SK-N-SH (cell line): Measurements from ENCODE around the gene MDM1. TPM values are rescaled to one million over a fixed set of nuclear protein-coding genes. Genes with fewer than 3 reads are reported as not detected.

Experiments
- CTCF ChIA-PET: fragments of 300-600, 350-600 bp; formaldehyde crosslinking; extraction: SDS; loops from one replicate; lab custom pipeline; 2021; lab: Yijun Ruan, JAX
- POLR2A ChIA-PET: fragments of 350-600 bp; sonication (Branson Sonifier 250); formaldehyde crosslinking; extraction: SDS; loops from one replicate; lab custom pipeline; 2020; ENCODE audit warnings: antibody characterized with exemption, inconsistent platforms; lab: Yijun Ruan, JAX
- DNase-seq: peaks from one replicate; pipeline ENCODE4 v3.0.0; 2012
- H2AFZ ChIP-seq: fragments of 200-600 bp; sonication (generic); 2 replicates; pipeline ENCODE4 v1.8.1; 2016; ENCODE audit warnings: antibody characterized with exemption, mild to moderate bottlenecking, low read depth
- H3F3A ChIP-seq: fragments of 200-600 bp; sonication (generic); replicated peaks from 2 replicates; pipeline ENCODE3; 2016; ENCODE audit warnings: antibody characterized with exemption, mild to moderate bottlenecking; ENCODE audit not compliant: insufficient read depth
- H3K27ac ChIP-seq, 2 experiments: fragments of 200-500 bp in 1 of 2; fragments of 200-600 bp in 1 of 2; sonication (Bioruptor generic) in 1 of 2; sonication (generic), shearing (Covaris generic) in 1 of 2; 2 replicates each; pipeline versions ENCODE4 v1.5.1 to v1.6.1; 2014 to 2016; ENCODE audit warnings: low read depth in 2 of 2, inconsistent platforms in 1 of 2, low read length in 1 of 2, mild to moderate bottlenecking in 1 of 2, mixed read lengths in 1 of 2
- H3K27me3 ChIP-seq: fragments of 200-600 bp; sonication (generic), shearing (Covaris generic); 2 replicates; pipeline ENCODE4 v1.6.1; 2016; ENCODE audit warnings: mixed run types; ENCODE audit not compliant: insufficient read depth
- H3K36me3 ChIP-seq, 2 experiments: fragments of 200-500 bp in 1 of 2; fragments of 200-600 bp in 1 of 2; sonication (Bioruptor generic) in 1 of 2; sonication (generic) in 1 of 2; replicated peaks in 1 of 2; 2 replicates each; pipeline versions ENCODE3 to v1.5.1; 2014 to 2016; ENCODE audit warnings: low read length in 1 of 2, mild to moderate bottlenecking in 1 of 2; ENCODE audit not compliant: insufficient read depth in 2 of 2, control insufficient read depth in 1 of 2
- H3K4me1 ChIP-seq, 2 experiments: fragments of 200-500 bp in 1 of 2; fragments of 200-600 bp in 1 of 2; sonication (Bioruptor generic) in 1 of 2; sonication (generic), shearing (Covaris generic) in 1 of 2; 2 replicates each; pipeline versions ENCODE4 v1.5.1 to v1.6.1; 2014 to 2016; ENCODE audit warnings: low read depth in 1 of 2, low read length in 1 of 2, mixed run types in 1 of 2; ENCODE audit not compliant: insufficient read depth in 2 of 2, control insufficient read depth in 1 of 2
- H3K4me2 ChIP-seq: fragments of 200-600 bp; sonication (generic), shearing (Covaris generic); 2 replicates; pipeline ENCODE4 v1.6.1; 2017; ENCODE audit warnings: mixed run types
- H3K4me3 ChIP-seq, 2 experiments: fragments of 200-500 bp in 1 of 2; fragments of 200-600 bp in 1 of 2; sonication (Bioruptor generic) in 1 of 2; sonication (generic), shearing (Covaris generic) in 1 of 2; 2 replicates each; pipeline versions ENCODE4 v1.5.1 to v1.8.1; 2014 to 2016; ENCODE audit warnings: low read depth in 2 of 2, inconsistent platforms in 1 of 2, low read length in 1 of 2, mild to moderate bottlenecking in 1 of 2, mixed read lengths in 1 of 2, moderate library complexity in 1 of 2
- H3K79me2 ChIP-seq: fragments of 200-600 bp; sonication (generic); 2 replicates; pipeline ENCODE4 v1.8.1; 2017; ENCODE audit warnings: mild to moderate bottlenecking; ENCODE audit not compliant: insufficient read depth
- H3K9ac ChIP-seq: fragments of 200-600 bp; sonication (generic); 2 replicates; pipeline ENCODE4 v1.6.1; 2017; ENCODE audit warnings: mixed run types
- H3K9me2 ChIP-seq: fragments of 200-600 bp; sonication (generic); 2 replicates; pipeline ENCODE4 v1.6.1; 2017; ENCODE audit warnings: mixed run types
- H3K9me3 ChIP-seq: fragments of 200-600 bp; sonication (generic); 2 replicates; pipeline ENCODE4 v1.6.1; 2017; ENCODE audit warnings: mixed run types, mild to moderate bottlenecking, moderate library complexity
- H4K20me1 ChIP-seq: fragments of 200-600 bp; sonication (generic); 2 replicates; pipeline ENCODE4 v1.6.1; 2017; ENCODE audit warnings: mild to moderate bottlenecking, mixed run types; ENCODE audit not compliant: insufficient read depth
- CHD2 ChIP-seq: fragments of 150-350 bp; IDR thresholded peaks from 2 replicates; pipeline ENCODE4 v1.6.1; 2018; ENCODE audit warnings: low read length; ENCODE audit not compliant: partially characterized antibody
- ELF1 ChIP-seq: IDR thresholded peaks from 2 replicates; pipeline ENCODE4 v1.4.0; 2012
- EZH2phosphoT487 ChIP-seq: fragments of 200-600 bp; sonication (generic); IDR thresholded peaks from 2 replicates; pipeline ENCODE4 v1.6.1; 2017; ENCODE audit warnings: low read depth, mixed run types, mild to moderate bottlenecking, antibody characterized with exemption, moderate library complexity, borderline replicate concordance
- FOSL2 ChIP-seq: IDR thresholded peaks from 2 replicates; pipeline ENCODE4 v1.4.0; 2012; ENCODE audit warnings: low read depth, mild to moderate bottlenecking, moderate library complexity, borderline replicate concordance
- FOXJ3 ChIP-seq: sonication (generic); formaldehyde crosslinking; IDR thresholded peaks from 2 replicates; pipeline ENCODE4 v1.5.1; 2020; ENCODE audit warnings: mild to moderate bottlenecking, missing genetic modification reagents
- GABPA ChIP-seq: IDR thresholded peaks from 2 replicates; pipeline ENCODE4 v1.4.0; 2012; ENCODE audit warnings: low read depth, mild to moderate bottlenecking
- JUND ChIP-seq: IDR thresholded peaks from 2 replicates; pipeline ENCODE4 v1.4.0; 2012
- MEF2A ChIP-seq: IDR thresholded peaks from 2 replicates; pipeline ENCODE4 v1.4.0; 2012; ENCODE audit warnings: low read depth, borderline replicate concordance
- NFIC ChIP-seq: IDR thresholded peaks from 2 replicates; pipeline ENCODE4 v1.4.0; 2012; ENCODE audit warnings: borderline replicate concordance
- POLR2AphosphoS5 ChIP-seq: IDR thresholded peaks from 2 replicates; pipeline ENCODE4 v1.6.1; 2012; ENCODE audit warnings: low read depth, low read length
- RAD21 ChIP-seq: IDR thresholded peaks from 2 replicates; pipeline ENCODE4 v1.6.1; 2012; ENCODE audit warnings: mild to moderate bottlenecking, low read length
- RCOR1 ChIP-seq: fragments of 150-350 bp; IDR thresholded peaks from 2 replicates; pipeline ENCODE4 v1.6.1; 2017; ENCODE audit warnings: antibody characterized with exemption, low read length
- RFX5 ChIP-seq: IDR thresholded peaks from 2 replicates; pipeline ENCODE4 v1.6.1; 2012; ENCODE audit warnings: mild to moderate bottlenecking, improper control_type of control experiment, low read length
- RXRA ChIP-seq: IDR thresholded peaks from 2 replicates; pipeline ENCODE4 v1.4.0; 2012; ENCODE audit warnings: low read depth, mild to moderate bottlenecking, borderline replicate concordance
- SMC3 ChIP-seq: IDR thresholded peaks from 2 replicates; pipeline ENCODE4 v1.6.1; 2012; ENCODE audit warnings: low read depth, low read length, improper control_type of control experiment
- TAF1 ChIP-seq: IDR thresholded peaks from 2 replicates; pipeline ENCODE4 v1.6.1; 2012; ENCODE audit warnings: low read depth, mild to moderate bottlenecking, low read length, moderate library complexity, borderline replicate concordance
- TEAD4 ChIP-seq: IDR thresholded peaks from 2 replicates; pipeline ENCODE4 v1.4.0; 2012; ENCODE audit warnings: mild to moderate bottlenecking, borderline replicate concordance; ENCODE audit not compliant: insufficient read depth
- YY1 ChIP-seq: IDR thresholded peaks from 2 replicates; pipeline ENCODE4 v1.4.0; 2012; ENCODE audit warnings: low read depth, mild to moderate bottlenecking
- WGBS: methylation state at CpG from one replicate; pipeline ENCODE4 v1.1.6; 2017; ENCODE audit warnings: low lambda C conversion rate; 5-methylcytosine and 5-hydroxymethylcytosine counted together
- polyA plus RNA-seq, 3 experiments: library from polyadenylated mRNA; depleted of rRNA; stranded (reverse); fragments of >200 nt; gene quantifications; 2 replicates each; pipeline ENCODE4 v1.2.3, GENCODE V29; 2012
- TF ChIP-seq, protein P1 (sequence below): IDR thresholded peaks from 2 replicates; pipeline ENCODE4 v1.4.0; 2012; ENCODE audit warnings: low read depth, borderline replicate concordance
- TF ChIP-seq, protein P2 (sequence below): IDR thresholded peaks from 2 replicates; pipeline ENCODE4 v1.6.1; 2012; ENCODE audit warnings: mild to moderate bottlenecking, low read depth, low read length, moderate library complexity
- TF ChIP-seq, protein P3 (sequence below): IDR thresholded peaks from 2 replicates; pipeline ENCODE4 v1.4.0; 2012; ENCODE audit warnings: low read depth
- TF ChIP-seq, protein P4 (sequence below): IDR thresholded peaks from 2 replicates; pipeline ENCODE4 v1.4.0; 2012; ENCODE audit warnings: low read depth, borderline replicate concordance
- TF ChIP-seq, protein P5 (sequence below): fragments of 150-350 bp; IDR thresholded peaks from 2 replicates; pipeline ENCODE4 v1.6.1; 2016; ENCODE audit warnings: mild to moderate bottlenecking, low read depth, low read length
- TF ChIP-seq, protein P6 (sequence below): fragments of 200-600 bp; sonication (generic); IDR thresholded peaks from 2 replicates; pipeline ENCODE4 v1.6.1; 2017; ENCODE audit warnings: antibody characterized with exemption, mild to moderate bottlenecking, moderate library complexity

The MDM1 gene
- polyA plus RNA-seq, 1 of the 3 experiments (the other 2 are of a cell fraction): 7.4 TPM

DNA sequence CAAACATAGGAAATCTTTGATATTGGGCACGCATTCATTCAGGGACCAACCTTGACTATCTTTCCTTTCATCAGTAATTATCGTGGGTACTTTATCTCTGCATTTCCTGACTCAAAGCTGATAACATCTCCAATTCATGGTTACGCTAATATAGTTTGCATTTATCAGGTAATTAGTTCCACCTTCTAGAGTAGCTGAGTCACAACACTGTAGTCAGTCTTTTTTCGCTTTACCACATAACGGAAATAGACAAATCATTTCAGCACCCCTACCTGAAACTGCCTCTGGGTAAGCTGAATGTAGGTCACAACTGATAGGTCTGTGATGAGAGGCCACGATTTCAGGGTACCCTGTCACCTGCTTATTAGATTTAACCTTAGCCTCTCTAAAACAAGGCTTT is 42.0 kb downstream of the MDM1 start:
- 46% methylated on average over 6 of the region's 6 CpGs for WGBS
- TF ChIP-seq, protein P1, sequence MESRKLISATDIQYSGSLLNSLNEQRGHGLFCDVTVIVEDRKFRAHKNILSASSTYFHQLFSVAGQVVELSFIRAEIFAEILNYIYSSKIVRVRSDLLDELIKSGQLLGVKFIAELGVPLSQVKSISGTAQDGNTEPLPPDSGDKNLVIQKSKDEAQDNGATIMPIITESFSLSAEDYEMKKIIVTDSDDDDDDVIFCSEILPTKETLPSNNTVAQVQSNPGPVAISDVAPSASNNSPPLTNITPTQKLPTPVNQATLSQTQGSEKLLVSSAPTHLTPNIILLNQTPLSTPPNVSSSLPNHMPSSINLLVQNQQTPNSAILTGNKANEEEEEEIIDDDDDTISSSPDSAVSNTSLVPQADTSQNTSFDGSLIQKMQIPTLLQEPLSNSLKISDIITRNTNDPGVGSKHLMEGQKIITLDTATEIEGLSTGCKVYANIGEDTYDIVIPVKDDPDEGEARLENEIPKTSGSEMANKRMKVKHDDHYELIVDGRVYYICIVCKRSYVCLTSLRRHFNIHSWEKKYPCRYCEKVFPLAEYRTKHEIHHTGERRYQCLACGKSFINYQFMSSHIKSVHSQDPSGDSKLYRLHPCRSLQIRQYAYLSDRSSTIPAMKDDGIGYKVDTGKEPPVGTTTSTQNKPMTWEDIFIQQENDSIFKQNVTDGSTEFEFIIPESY: no peak
- TF ChIP-seq, protein P2, sequence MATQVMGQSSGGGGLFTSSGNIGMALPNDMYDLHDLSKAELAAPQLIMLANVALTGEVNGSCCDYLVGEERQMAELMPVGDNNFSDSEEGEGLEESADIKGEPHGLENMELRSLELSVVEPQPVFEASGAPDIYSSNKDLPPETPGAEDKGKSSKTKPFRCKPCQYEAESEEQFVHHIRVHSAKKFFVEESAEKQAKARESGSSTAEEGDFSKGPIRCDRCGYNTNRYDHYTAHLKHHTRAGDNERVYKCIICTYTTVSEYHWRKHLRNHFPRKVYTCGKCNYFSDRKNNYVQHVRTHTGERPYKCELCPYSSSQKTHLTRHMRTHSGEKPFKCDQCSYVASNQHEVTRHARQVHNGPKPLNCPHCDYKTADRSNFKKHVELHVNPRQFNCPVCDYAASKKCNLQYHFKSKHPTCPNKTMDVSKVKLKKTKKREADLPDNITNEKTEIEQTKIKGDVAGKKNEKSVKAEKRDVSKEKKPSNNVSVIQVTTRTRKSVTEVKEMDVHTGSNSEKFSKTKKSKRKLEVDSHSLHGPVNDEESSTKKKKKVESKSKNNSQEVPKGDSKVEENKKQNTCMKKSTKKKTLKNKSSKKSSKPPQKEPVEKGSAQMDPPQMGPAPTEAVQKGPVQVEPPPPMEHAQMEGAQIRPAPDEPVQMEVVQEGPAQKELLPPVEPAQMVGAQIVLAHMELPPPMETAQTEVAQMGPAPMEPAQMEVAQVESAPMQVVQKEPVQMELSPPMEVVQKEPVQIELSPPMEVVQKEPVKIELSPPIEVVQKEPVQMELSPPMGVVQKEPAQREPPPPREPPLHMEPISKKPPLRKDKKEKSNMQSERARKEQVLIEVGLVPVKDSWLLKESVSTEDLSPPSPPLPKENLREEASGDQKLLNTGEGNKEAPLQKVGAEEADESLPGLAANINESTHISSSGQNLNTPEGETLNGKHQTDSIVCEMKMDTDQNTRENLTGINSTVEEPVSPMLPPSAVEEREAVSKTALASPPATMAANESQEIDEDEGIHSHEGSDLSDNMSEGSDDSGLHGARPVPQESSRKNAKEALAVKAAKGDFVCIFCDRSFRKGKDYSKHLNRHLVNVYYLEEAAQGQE: no peak
- TF ChIP-seq ELF1: no peak
- TF ChIP-seq FOXJ3 (CRISPR knock-in tag): no peak
- no peak for TF ChIP-seq SMC3
- TF ChIP-seq RFX5: no peak
- TF ChIP-seq GABPA: no peak
- TF ChIP-seq EZH2phosphoT487: no peak
- TF ChIP-seq, protein P3, sequence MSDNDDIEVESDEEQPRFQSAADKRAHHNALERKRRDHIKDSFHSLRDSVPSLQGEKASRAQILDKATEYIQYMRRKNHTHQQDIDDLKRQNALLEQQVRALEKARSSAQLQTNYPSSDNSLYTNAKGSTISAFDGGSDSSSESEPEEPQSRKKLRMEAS: no peak
- no peak for TF ChIP-seq RCOR1
- no peak for TF ChIP-seq FOSL2
- no peak for TF ChIP-seq NFIC
- TF ChIP-seq YY1: no peak
- TF ChIP-seq POLR2AphosphoS5: peak; percentile 18; the same call in 1 of the 2 replicates
- TF ChIP-seq JUND: peak; percentile 48
- peak; percentile 18; the same call in 1 of the 2 replicates for TF ChIP-seq TEAD4
- TF ChIP-seq, protein P4, sequence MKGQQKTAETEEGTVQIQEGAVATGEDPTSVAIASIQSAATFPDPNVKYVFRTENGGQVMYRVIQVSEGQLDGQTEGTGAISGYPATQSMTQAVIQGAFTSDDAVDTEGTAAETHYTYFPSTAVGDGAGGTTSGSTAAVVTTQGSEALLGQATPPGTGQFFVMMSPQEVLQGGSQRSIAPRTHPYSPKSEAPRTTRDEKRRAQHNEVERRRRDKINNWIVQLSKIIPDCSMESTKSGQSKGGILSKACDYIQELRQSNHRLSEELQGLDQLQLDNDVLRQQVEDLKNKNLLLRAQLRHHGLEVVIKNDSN: no peak
- TF ChIP-seq RAD21: no peak
- no peak for TF ChIP-seq TAF1
- TF ChIP-seq RXRA: no peak
- TF ChIP-seq MEF2A: no peak
- no peak for TF ChIP-seq CHD2
- TF ChIP-seq, protein P5, sequence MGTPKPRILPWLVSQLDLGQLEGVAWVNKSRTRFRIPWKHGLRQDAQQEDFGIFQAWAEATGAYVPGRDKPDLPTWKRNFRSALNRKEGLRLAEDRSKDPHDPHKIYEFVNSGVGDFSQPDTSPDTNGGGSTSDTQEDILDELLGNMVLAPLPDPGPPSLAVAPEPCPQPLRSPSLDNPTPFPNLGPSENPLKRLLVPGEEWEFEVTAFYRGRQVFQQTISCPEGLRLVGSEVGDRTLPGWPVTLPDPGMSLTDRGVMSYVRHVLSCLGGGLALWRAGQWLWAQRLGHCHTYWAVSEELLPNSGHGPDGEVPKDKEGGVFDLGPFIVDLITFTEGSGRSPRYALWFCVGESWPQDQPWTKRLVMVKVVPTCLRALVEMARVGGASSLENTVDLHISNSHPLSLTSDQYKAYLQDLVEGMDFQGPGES: no peak
- TF ChIP-seq, protein P6, sequence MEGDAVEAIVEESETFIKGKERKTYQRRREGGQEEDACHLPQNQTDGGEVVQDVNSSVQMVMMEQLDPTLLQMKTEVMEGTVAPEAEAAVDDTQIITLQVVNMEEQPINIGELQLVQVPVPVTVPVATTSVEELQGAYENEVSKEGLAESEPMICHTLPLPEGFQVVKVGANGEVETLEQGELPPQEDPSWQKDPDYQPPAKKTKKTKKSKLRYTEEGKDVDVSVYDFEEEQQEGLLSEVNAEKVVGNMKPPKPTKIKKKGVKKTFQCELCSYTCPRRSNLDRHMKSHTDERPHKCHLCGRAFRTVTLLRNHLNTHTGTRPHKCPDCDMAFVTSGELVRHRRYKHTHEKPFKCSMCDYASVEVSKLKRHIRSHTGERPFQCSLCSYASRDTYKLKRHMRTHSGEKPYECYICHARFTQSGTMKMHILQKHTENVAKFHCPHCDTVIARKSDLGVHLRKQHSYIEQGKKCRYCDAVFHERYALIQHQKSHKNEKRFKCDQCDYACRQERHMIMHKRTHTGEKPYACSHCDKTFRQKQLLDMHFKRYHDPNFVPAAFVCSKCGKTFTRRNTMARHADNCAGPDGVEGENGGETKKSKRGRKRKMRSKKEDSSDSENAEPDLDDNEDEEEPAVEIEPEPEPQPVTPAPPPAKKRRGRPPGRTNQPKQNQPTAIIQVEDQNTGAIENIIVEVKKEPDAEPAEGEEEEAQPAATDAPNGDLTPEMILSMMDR: no peak

More for the DNA sequence above, 42.0 kb downstream of the MDM1 start:
- CTCF ChIA-PET: interaction anchor here (1.0 to 2.3 kb wide), 4 partner anchors 12 to 67 kb away, joined by 4 to 11 read pairs (median 6); no protein-coding TSS in a partner anchor
- Histone ChIP-seq H2AFZ (no peak overlapping the region), H3K9me2 (no peaks in the 10 kb centered on the region), H3K36me3 (peaks cover 13% of the 10 kb centered on the region in 2 experiments), H3K27me3 (no peaks in the 10 kb centered on the region), H3K9me3 (no peaks in the 10 kb centered on the region), H3K4me3 (no peak overlapping the region), H4K20me1 (no peaks in the 10 kb centered on the region), H3K4me2 (no peak overlapping the region), H3K9ac (no peak overlapping the region), H3K79me2 (no peaks in the 10 kb centered on the region), H3K27ac (no peak overlapping the region), H3F3A (no peaks in the 10 kb centered on the region), H3K4me1 (peaks cover 0 to 3% of the 10 kb centered on the region in 2 experiments; a peak in 2 of 4 replicates)
- POLR2A ChIA-PET: no interaction called here
- DNase-seq: no peak
